DMS 273 treated with DMSO at 0.1 percent for 48 hours (cell line): ENCODE results near the gene TMEM45A.
"Not testable (repeated sequence)": the region's sequence is repeated elsewhere in the genome, so short reads cannot be mapped to it uniquely, and the experiment has no call there.

Experiments used
- DNase-seq: peaks from one replicate; lab custom pipeline; 2025; lab: John Stamatoyannopoulos, UW

Gene TMEM45A

DNA sequence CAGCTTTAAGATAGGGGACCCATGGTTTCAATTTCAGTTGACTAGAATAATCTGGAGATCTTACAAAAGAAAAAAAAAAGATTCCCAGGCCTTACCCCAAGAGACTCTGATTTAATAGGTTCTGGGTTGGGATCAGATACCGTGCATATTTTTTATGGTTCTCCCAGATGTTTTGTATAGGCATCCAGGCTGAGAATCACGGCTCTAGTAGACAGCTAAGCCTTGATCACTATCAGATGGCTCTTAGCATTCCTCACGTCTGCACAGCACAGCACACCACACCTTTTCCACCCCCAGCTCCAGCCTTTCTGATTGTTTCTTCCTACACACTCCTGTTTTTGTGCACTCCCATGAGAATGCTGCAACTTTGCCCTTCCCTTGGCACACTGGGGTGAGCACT lies 40.8 kb downstream of the TMEM45A start:
- no peak for DNase-seq

DNA sequence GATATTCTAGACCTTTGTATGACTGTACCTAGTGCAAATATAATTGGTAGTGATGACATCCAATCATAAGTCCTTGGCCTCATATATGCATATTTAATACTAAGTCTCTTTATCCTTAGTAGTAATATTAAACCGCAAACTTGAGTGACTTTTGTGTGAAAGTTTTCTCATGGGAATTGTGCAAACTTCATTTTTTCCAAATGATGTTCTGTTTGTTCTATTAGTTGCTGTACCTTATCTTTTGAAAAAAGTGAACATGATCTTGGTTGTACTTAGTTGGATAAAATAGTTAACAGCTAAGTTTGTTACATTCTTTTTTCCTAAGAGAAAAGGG lies 43.2 kb downstream of the TMEM45A start:
- no peak for DNase-seq

DNA sequence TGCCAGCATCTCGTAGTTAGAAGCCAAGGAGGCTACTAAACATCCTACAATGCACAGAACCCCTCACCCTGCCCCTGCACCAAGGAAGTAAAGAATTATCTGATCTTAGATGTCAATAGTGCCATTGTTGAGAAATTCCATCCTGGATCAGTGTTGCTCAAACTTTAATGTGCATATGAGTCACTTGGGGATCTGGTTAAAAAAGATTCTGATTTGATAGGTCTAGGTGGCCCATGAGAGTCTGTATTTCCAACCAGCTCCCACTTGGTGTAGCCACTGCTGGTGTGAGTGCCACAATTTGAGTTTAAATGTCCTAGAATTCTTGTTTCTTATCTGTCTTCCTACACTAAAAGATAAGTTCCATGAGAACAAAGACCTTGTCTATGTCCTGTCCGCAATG lies 43.7 kb downstream of the TMEM45A start:
- DNase-seq, result no peak

DNA sequence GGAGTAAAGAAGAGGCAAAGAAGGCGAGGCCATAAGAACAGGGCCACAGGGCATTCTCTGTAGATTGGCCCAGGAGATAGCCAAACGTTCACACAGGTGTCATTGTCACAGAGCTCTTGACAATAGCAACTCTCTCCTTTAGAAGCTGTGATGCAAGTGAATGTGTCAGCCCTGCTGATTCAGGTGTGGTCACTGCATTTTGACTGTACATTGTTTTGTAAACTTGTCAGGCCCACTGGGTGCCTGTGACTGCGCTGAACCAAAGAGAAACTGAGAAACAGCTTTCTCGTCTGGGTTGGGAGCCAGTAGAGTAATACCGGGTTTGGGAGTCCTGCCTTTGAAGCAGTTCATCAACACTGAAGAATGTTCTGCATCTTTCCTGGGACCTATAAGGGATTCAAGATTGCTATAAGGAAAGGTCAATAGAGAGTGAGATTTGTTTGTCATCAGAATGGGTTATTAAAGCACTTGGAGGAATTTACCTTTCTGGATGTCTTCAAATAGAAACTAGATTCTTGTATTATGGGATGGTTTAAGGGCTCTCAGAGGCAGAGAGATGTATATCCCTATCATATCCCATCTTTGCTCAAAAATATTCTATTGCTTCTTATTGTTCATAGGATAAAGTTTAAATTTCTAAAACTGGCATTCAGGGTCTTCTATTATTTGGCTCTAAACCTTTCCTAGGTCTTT lies 45.4 kb downstream of the TMEM45A start:
- no peak for DNase-seq

DNA sequence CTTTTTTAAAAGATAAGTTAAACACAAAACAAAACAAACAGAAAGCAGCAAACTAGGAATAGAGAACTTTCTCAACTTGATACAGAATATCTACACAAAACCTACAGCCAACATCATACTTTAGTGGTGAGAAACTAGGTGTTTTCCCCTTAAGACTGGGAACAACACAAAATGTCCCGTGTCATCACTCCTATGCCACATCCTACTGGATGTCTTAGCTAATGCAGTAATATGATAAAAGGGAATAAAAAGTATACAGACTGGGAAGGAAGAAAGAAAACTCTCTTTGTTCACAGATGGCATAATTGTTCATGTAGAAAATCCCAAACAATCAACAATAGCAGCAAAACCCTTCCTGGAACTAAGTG lies 45.9 kb downstream of the TMEM45A start:
- DNase-seq, result no peak

DNA sequence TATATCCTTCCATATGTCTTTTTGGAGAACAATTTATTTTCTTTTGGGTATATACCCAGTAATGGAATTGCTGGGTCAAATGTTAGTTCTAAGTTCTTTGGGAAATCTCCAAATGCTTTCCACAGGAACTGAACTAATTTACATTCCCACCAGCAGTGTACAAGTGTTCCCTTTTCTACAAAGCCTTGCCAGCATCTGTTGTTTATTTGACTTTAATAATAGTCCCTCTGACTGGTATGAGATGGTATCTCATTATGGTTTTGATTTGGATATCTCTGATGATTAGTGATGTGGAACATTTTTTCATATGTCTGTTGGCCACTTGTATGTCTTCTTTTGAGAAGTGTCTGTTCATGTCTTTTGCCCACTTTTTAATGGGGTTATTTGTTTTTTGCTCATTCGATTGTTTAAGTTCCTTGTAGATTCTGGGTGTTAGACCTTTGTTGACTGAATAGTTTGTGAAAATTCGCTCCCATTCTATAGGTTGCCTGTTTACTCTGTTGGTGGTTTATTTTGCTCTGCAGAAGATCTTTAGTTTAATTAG lies 48.4 kb downstream of the TMEM45A start:
- peak; percentile 59 for DNase-seq

DNA sequence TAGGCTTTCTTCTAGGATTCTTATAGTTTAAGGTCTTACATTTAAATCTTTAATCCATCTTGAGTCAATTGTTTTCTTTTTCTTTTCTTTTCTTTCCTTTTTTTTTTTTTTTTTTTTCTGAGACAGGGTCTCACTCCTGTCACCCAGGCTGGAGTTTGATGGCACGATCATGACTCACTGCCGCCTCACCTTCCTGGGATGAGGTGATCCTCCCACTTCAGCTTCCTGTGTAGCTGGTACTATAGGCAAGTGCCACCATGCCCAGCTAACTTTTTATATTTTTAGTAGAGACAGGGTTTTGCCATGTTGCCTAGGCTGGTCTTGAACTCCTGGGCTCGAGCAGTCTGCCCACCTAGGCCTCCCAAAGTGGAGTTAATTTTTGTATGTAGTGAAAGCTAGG lies 49.0 kb downstream of the TMEM45A start:
- DNase-seq, result not testable (repeated sequence)

DNA sequence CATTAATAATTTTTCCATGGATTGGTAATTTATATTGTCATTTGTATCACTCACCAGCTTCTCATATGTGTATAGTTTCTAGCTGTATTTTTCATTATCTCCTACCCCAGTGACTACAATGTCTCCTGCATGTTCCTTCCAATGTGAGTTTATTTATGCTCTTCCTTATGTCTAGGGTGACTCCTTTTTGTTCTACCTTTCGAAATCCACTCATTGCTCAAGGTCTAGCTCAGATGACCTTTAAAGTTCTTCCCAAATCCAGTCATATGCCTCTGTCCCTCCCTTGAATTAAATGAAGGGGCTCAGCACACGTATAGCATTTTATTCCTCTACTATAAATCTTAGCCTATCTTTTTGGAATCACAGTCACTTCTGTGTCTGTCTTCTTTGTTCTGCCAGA lies 53.0 kb downstream of the TMEM45A start:
- no peak for DNase-seq

DNA sequence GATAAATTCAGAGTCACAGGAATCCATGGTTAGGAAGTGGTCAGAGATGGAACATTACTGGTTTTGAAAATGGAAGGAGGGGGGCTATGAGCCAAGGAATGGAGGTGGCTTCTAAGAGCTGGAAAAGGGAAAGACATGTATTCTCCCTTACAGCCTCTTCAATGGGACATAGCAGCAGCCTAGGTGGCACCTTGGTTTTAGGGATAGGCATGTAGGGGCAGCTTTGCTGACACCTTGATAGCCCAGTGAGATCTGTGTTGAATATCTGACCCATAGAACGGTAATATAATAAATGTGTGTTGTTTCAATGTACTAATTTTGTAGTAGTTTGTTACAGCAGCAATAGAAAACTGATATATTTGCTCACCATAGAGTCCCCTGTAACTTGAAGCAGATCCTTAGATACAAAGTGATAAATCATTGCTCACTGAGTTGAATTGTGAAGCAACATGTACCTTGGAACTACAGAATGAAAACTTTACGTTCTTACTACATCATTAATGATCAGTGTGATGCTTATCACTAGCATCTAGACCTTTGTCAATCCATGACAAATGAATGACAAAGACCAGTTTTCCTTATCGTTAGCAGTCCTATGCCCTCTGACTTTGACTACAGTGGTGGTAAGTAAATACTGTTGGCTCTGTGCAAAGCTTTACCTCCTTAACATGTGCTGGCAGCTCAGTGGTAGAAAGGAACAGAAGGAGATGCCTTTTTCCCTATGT lies 53.8 kb downstream of the TMEM45A start:
- no peak for DNase-seq

DNA sequence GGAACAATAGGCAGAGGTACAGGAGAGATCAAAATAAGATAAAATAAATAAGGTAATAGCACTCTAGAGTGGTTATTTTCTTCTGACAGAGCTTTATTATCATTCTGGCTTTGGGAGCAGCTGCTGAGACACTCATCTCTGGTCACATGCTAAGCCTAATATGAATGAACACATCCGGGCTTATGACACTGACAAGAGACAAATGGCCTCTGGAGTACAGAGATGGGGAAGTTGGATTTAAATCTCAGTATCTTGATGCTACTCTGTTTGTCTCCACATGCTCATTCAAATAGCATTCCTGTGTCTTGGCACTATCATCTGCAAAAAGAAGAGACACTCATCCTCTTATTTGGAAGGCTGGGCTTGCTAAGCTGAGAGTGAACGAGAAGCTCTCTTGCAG lies 55.6 kb downstream of the TMEM45A start:
- DNase-seq, result no peak

DNA sequence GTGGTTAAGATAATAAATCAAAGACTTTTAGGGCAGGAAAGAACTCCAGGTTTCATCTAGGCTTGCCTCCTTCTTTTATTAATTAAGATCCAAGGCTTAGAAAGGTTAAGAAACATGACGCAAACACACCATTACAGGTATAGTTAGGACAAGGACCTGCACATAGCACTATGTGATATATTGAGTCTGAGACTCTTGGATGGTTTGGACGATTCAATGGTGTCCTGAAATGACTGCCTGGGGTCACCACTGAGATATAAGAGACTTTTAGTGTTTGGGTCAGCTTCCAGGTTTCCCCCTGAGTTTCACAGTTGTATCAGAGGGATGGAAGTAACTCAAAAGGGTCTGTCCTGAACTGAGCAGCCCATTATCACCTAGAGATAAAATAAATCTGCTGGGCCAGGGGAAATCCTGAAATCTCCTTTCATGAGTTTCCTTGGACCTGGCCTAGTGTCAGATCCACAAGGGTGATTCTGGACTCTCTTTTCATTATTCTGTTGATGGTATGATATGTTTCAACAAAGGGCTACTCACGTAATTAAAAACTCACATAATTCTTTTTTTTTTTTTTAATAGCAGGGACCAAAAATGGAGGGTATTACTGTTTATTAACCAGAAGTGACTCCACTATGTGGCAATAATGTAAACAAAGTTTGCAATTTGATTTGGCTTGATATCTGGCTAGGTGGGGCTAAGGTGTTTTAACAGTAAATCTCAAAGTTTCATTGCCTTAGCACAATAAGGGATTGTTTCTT lies 61.4 kb downstream of the TMEM45A start:
- DNase-seq, result no peak

DNA sequence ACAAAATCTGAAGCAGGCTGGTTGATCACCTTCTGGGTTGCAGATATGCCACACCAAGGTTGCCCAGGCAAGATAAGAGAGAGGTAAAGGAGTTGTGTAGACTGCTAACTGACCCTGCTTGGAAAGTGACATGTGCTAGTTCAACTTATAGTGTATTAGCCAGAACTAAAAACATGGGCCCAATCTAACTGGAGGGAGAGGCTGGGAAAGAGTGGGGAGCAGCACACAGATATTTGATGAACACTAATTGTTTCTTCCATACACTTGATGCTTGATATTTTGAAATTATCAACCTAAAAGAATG lies 61.9 kb downstream of the TMEM45A start:
- no peak for DNase-seq

DNA sequence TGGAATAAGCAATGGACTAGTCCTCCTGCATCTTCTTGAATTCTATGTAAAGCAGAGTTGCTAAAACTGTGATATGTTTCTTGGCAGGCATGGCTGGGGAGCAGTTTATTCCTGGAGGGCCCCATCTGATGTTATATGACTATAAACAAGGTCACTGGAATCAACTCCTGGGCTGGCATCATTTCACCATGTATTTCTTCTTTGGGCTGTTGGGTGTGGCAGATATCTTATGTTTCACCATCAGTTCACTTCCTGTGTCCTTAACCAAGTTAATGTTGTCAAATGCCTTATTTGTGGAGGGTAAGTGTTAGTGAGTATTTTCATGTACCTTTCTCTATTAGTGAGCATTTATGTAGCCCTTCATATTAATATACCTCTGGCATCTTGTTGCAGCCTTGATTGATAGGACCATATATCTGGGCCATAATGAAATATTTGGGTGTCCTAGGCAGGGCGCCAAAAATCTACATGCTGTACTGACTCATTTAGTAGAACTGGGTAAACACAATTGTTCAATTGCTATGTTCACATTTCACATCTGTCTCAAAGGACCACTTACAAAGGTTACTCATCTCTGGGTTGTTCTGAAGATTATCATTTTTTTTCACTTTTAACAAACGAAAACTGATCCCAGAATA lies 64.4 kb downstream of the TMEM45A start:
- DNase-seq, result no peak

DNA sequence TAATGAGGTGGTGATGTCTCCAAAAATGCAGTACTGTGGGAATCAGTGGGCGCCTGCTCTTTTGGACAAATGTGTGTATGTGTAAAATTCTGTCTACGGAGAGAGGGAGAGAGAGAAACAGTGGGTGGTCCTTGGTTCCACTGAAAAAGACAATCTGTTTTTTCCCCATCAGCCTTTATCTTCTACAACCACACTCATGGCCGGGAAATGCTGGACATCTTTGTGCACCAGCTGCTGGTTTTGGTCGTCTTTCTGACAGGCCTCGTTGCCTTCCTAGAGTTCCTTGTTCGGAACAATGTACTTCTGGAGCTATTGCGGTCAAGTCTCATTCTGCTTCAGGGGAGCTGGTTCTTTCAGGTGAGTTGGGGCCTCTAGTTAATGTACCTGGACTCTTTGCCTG lies 65.8 kb downstream of the TMEM45A start:
- DNase-seq, result no peak

DNA sequence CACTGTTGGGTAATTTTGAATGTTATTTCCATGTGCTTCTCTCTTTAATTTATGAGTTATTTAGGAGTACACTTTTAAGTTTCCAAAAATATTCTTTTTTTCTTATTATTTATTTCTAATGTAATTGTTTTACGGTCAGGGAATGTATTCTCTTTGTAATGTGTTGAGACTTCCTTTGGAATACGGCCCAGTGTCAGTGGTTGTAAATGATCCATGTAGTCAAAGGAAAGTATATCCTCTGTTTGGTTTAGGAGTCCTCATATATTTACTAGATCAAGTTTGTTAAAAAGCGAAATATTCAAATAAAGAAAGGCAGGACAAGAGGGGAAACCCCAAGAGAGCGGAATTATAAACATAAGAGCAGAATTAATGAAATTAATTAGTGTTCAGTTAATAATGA lies 68.0 kb downstream of the TMEM45A start:
- no peak for DNase-seq

DNA sequence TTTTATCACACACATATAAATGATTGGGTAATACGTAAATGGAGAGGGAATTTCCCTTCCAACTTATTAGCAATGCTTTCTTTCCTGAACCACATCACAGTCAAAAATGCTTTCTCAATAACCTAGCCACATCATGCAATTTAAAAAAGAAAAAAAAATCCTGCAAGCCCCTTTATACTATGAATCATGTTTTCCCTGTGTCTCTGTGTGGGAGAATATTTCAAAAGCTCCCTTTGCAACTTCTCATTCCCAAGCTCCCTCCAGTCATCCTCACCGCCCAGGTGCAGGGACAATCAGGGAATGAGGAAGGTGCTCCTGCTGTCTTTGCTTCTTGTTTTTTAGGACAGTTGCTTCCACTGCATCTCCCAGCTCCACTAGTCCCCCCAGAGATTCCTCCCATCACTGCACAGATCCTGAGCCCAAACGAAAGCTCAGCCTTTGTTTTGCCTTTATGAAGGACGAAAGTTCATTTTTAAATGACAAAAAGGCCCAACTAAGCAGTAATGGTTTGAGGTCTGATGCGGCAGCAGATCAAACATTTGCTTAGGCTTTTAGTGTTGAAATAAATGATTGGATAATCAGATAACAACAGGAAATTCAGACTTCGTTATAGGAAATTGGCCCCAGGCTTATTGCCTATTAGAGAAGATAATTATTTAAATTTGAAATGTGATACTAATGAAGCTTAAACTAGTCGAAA lies 69.2 kb downstream of the TMEM45A start:
- DNase-seq, result no peak

DNA sequence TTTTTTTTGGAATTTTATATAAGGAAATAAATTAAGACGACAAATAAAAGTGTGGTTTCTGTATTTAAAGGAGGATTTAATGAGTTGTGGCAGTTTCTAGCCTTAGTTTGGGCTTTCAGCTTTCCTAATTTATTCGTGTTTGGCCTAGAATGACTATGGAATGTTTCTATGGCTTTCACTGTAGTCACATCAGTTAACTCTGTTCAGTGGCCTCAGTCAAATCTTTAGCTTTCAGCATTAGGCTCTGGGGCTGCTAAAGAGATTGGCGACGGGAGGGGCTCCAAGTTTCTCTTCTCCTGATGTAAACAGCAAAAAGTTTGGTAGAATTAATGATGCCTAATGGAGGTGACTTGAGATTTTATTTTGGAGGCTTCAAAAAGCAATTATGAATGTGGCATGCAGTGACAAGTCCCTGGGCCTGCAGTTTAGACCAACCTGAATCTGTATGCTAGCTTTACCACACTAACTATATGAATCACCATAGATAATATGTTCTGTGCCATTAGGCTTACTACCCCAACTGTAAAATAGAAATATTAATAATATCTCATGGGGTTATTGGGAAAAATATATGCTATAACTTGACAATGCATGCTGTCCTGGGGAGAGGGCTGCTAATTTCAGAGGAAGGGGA lies 69.9 kb downstream of the TMEM45A start:
- DNase-seq, result no peak

DNA sequence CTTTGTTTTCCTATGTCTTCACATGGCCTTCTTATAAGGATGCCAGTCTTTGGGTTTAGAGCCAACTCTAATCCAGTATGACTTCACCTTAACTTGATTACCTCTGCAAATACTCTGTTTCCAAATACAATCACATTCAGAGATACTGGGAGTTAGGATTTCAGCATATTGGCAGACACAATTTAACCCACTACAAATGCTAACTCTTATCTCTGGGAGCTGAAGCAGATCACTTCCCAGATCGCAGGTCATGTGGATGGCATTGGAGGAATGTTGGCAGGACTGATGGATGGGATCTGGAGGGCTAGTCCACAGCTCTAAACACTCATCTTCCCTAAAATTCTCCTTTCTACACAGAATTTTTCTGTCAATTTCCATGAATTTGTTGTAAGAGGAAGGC lies 70.8 kb downstream of the TMEM45A start:
- no peak for DNase-seq

DNA sequence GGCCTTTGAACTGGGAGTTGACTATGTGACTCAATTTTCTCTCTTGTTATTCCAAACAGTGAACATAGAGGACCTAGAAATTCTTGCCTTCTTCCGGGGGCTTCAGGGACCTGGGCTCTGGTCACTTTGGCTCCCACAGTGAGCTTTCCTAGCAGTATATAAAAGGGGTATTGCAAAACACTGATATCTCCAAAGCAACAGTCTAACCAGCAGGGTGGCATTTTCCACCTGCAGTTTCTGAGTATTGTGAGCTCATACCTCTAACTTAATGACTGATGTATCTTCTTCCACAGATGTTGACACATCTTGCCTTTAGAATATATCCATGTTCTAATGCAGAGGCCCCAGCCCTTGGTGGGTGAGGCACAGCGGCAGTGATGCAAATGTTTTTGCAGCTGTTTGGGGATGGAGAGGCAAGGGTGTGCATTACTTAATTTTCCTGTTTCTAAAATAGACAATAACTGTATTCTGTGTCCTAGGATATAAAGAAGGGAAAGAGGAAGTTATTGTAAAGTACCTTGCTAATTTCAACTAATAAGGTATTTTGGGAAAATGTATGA lies 71.3 kb downstream of the TMEM45A start:
- DNase-seq, result no peak

DNA sequence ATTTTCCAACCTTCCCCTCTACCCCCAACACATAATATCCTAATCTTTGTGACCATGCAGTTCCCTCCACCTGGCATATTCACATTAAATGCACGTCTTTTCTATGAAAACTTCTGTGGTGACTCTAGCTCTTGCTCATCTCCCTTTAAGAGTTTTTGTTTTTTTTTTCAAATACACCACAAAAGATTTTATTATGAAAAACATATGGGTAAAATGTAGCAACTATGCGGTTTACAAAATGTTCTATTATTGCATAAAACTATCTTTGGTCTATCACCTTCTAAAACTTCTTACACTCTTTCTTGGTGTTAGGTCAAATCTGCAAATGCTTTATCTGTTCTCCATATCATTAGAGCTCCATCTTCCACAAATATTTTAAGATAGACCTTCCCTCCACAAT lies 78.4 kb downstream of the TMEM45A start:
- no peak for DNase-seq

DNA sequence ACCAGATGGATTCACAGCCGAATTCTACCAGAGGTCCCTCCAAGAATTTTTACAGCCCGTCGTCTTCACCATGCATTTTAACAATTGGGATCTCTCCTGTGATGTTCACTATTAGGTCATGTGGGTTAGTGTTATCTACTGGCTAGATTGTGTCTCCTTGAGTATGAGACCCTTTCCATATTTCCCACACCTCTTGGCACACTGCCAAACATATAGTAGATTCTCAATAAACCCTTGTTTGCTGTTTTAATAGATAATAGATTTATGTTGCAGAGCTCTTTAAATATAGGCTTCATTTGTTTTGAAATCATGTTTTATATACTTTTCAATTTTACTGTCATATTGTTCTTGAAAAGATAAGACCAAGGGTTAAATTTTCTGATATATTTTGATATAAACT lies 82.1 kb downstream of the TMEM45A start:
- DNase-seq, result no peak
